K562 (cell line): Measurements from ENCODE around the gene CELA3A. TPM values are rescaled to one million over a fixed set of nuclear protein-coding genes. Genes with fewer than 3 reads are reported as not detected.

Source experiments
- ATF3 ChIP-seq, 2 experiments: fragments of 450-650 bp in 1 of 2; sonication (generic) in 1 of 2; formaldehyde crosslinking in 1 of 2; IDR thresholded peaks in 1 of 2; conservative IDR thresholded peaks in 1 of 2; 2 replicates each; pipeline versions ENCODE4 v1.6.1 to v1.8.1; 2016 to 2023; ENCODE audit warnings: mild to moderate bottlenecking in 2 of 2, moderate library complexity in 2 of 2, inconsistent platforms in 1 of 2, missing genetic modification reagents in 1 of 2
- FIP1L1 ChIP-seq: fragments of 200-400 bp; formaldehyde crosslinking; IDR thresholded peaks from 2 replicates; pipeline ENCODE4 v1.6.1; 2018; ENCODE audit warnings: mild to moderate bottlenecking, low read depth, low read length; ENCODE audit not compliant: poor library complexity, severe bottlenecking
- GATAD2A ChIP-seq: fragments of 450-650 bp; IDR thresholded peaks from 2 replicates; pipeline ENCODE4 v1.6.1; 2017
- MAZ ChIP-seq, 2 experiments: fragments of 450-650 bp in 1 of 2; sonication (generic) in 1 of 2; formaldehyde crosslinking; IDR thresholded peaks in 1 of 2; conservative IDR thresholded peaks in 1 of 2; 2 replicates each; pipeline versions ENCODE4 v1.4.0 to v1.5.0; 2020; ENCODE audit warnings: mild to moderate bottlenecking in 1 of 2, missing genetic modification reagents in 1 of 2
- MIER1 ChIP-seq: fragments of 450-650 bp; IDR thresholded peaks from 2 replicates; pipeline ENCODE4 v1.6.1; 2016; ENCODE audit warnings: antibody characterized with exemption, mild to moderate bottlenecking, low read depth
- NCOA2 ChIP-seq, 2 experiments: fragments of 450-650 bp; IDR thresholded peaks; 2 replicates each; pipeline ENCODE4 v1.6.1; 2018; ENCODE audit warnings: mild to moderate bottlenecking in 2 of 2, moderate library complexity in 1 of 2; ENCODE audit not compliant: partially characterized antibody in 2 of 2
- NFRKB ChIP-seq: fragments of 450-650 bp; IDR thresholded peaks from 2 replicates; pipeline ENCODE4 v1.6.1; 2016; ENCODE audit warnings: low read depth
- RERE ChIP-seq: sonication (generic); formaldehyde crosslinking; IDR thresholded peaks from 2 replicates; pipeline ENCODE4 v1.8.0; 2023; ENCODE audit warnings: missing genetic modification reagents, mild to moderate bottlenecking, borderline replicate concordance
- SAFB2 ChIP-seq: fragments of 200-400 bp; formaldehyde crosslinking; IDR thresholded peaks from 2 replicates; pipeline ENCODE4 v1.6.1; 2018; ENCODE audit warnings: borderline replicate concordance, low read length, low read depth, moderate library complexity; ENCODE audit not compliant: severe bottlenecking
- SMAD1 ChIP-seq: fragments of 150-350 bp; IDR thresholded peaks from 2 replicates; pipeline ENCODE4 v1.6.1; 2014; ENCODE audit warnings: low read length, low read depth; ENCODE audit not compliant: partially characterized antibody
- STAT5B ChIP-seq: fragments of 250-450 bp; sonication (Bioruptor Pico); IDR thresholded peaks from 2 replicates; pipeline ENCODE4 v1.8.0; 2021; ENCODE audit warnings: mild to moderate bottlenecking, inconsistent platforms
- TARDBP ChIP-seq: fragments of 450-650 bp; IDR thresholded peaks from 2 replicates; pipeline ENCODE4 v1.6.1; 2016
- ZNF324 ChIP-seq: fragments of 250-450 bp; sonication (Bioruptor Pico); IDR thresholded peaks from 2 replicates; pipeline ENCODE4 v1.4.0; 2020; ENCODE audit warnings: mild to moderate bottlenecking
- ZNF449 ChIP-seq: fragments of 250-450 bp; sonication (Bioruptor Pico); IDR thresholded peaks from 2 replicates; pipeline ENCODE4 v1.8.0; 2022; ENCODE audit warnings: moderate library complexity, mild to moderate bottlenecking, inconsistent platforms
- ZNF586 ChIP-seq: fragments of 450-650 bp; formaldehyde crosslinking; conservative IDR thresholded peaks from 2 replicates; pipeline ENCODE4 v1.4.0; 2020; ENCODE audit warnings: mild to moderate bottlenecking, moderate library complexity
- polyA plus RNA-seq, 8 experiments: library from polyadenylated mRNA; depleted of rRNA in 4 of 8; stranded (reverse) in 5 of 8; unstranded in 3 of 8; fragments of >200 nt; fragmentation: Nextera tagmentation in 2 of 8; fragmentation: Illumina TruSeq in 1 of 8; extraction: Ambion mirVana in 2 of 8; extraction: Trizol in 1 of 8; gene quantifications; 2 replicates each; pipeline versions ENCODE4 v1.2.1 to v1.2.3, GENCODE V29; 2011 to 2014; ENCODE audit warnings: inconsistent platforms in 1 of 8, missing spikeins in 1 of 8
- total RNA-seq, 7 experiments: library from RNA; depleted of rRNA in 6 of 7; stranded (reverse); fragments of >200 nt in 6 of 7; fragmentation: Illumina TruSeq in 2 of 7; extraction: Trizol in 2 of 7; gene quantifications; 2 replicates each; pipeline versions ENCODE4 v1.2.1 to v1.2.3, GENCODE V29; 2011 to 2021; ENCODE audit warnings: low replicate concordance in 1 of 7
- TF ChIP-seq, protein P1 (sequence below), 2 experiments: fragments of 250-450 bp in 1 of 2; fragments of 450-650 bp in 1 of 2; sonication (Bioruptor Pico) in 1 of 2; IDR thresholded peaks; 2 replicates each; pipeline versions ENCODE4 v1.6.1 to v1.8.0; 2016 to 2021; ENCODE audit warnings: mild to moderate bottlenecking in 2 of 2, moderate library complexity in 2 of 2, missing compliant biosample characterization in 1 of 2, missing genetic modification characterization in 1 of 2

The CELA3A gene
- total and polyA plus RNA-seq, 9 of the 15 experiments (the other 6 are each of a cell fraction or from before 2014, with no cell fraction given) = 5.4 TPM; not detected in 8

- TF ChIP-seq ATF3 (IDR thresholded peaks at IDR 0.05) = peak; percentile 52
- no peak for TF ChIP-seq ATF3 (CRISPR knock-in tag; conservative IDR thresholded peaks at IDR 0.05)
- no peak for TF ChIP-seq NCOA2 (IDR thresholded peaks at IDR 0.05; ENCODE audit: partially characterized antibody in 2 of 2)
- TF ChIP-seq GATAD2A = no peak
- TF ChIP-seq NFRKB = peak; percentile 42; the same call in 1 of the 2 replicates
- no peak for TF ChIP-seq MAZ (CRISPR knock-in tag; conservative IDR thresholded peaks at IDR 0.05 in 1 of 2, IDR thresholded peaks at IDR 0.05 in 1 of 2)
- TF ChIP-seq SAFB2 = no peak
- no peak for TF ChIP-seq MIER1
- TF ChIP-seq TARDBP = 0 out of 2 replicates have a peak, but pooled peaks have one; percentile 2
- TF ChIP-seq STAT5B (CRISPR knock-in tag) = no peak
- TF ChIP-seq RERE (CRISPR knock-in tag) = no peak
- TF ChIP-seq ZNF324 (CRISPR knock-in tag) = peak; percentile 47; the same call in 1 of the 2 replicates
- TF ChIP-seq, protein P1, sequence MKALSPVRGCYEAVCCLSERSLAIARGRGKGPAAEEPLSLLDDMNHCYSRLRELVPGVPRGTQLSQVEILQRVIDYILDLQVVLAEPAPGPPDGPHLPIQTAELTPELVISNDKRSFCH (CRISPR knock-in tag; IDR thresholded peaks at IDR 0.05) = no peak
- TF ChIP-seq, protein P1 (tag; IDR thresholded peaks at IDR 0.05) = peak; percentile 62; the same call in 1 of the 2 replicates
- no peak for TF ChIP-seq ZNF449 (CRISPR knock-in tag)
- no peak for TF ChIP-seq FIP1L1
- no peak for TF ChIP-seq SMAD1
- no peak for TF ChIP-seq ZNF586 (CRISPR knock-in tag)
Observed at GRCh38 chr1:22040286-22040623, 38.8 kb downstream of the CELA3A start (continued).
